HG02943 (cell line): ENCODE data around the gene AKR1C2.
"Not testable (repeated sequence)": the region's sequence is repeated elsewhere in the genome, so short reads cannot be mapped to it uniquely, and the experiment has no call there.

Experiments used
- ATAC-seq: cut with Tn5 transposase; IDR thresholded peaks from one replicate; pipeline ENCODE4 v1.9.1; 2021; ENCODE audit warnings: mild to moderate bottlenecking, low read depth, moderate library complexity; ENCODE audit not compliant: unreplicated experiment

Gene AKR1C2

DNA sequence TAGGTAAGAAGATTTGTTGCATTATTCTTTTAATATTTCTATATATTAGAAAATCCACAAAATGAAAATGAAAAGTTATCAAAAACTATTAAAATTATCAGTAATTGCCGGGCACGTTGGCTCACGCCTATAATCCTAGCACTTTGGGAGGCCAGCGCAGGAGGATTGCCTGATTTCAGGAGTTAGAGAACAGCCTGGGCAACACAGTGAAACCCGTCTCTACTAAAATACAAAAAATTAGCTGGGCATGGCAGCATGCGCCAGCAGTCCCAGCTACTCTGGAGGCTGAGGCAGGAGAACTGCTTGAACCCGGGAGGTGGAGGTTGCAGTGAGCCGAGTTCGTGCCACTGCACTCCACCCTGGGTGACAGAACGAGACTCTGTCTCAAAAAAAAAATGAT lies 11.1 kb downstream of the AKR1C2 start:
- not testable (repeated sequence) for ATAC-seq

DNA sequence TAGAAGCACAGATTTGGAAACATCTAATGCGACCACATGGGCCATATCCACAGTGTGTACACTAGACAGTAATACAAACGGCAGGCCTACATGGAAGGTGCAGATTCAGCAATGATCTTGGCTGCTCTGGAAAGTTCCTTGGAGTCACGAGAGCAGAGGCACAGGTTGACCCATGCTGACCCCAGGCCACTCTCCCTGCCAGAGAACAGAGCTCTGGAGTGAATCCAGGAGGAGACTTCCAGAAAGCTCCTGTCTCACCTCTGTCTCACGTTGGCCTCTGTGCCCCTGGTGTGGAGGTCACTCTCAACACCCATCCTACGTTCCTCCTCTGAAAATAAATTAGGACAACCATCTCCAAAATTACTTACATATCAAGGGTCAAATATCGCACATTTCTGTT lies 12.2 kb downstream of the AKR1C2 start:
- ATAC-seq, result not testable (repeated sequence)

DNA sequence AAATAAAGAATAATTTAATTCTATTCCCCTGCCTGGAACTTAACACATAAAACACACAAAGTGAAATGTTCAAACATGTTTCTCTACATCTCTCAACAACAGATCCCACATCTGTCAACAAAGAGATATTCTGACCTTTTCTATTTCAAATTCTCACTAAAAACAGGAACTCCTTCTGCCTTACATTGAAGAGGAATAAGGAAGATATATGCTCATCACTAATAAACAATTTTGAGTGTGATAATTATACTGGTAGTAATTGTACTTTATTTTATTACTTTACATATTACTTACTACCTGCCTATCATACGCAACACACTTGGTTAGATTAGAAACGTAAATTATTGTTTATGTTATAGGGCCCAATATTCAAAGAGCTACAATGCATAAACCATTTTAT lies 13.4 kb downstream of the AKR1C2 start:
- ATAC-seq, result no peak

DNA sequence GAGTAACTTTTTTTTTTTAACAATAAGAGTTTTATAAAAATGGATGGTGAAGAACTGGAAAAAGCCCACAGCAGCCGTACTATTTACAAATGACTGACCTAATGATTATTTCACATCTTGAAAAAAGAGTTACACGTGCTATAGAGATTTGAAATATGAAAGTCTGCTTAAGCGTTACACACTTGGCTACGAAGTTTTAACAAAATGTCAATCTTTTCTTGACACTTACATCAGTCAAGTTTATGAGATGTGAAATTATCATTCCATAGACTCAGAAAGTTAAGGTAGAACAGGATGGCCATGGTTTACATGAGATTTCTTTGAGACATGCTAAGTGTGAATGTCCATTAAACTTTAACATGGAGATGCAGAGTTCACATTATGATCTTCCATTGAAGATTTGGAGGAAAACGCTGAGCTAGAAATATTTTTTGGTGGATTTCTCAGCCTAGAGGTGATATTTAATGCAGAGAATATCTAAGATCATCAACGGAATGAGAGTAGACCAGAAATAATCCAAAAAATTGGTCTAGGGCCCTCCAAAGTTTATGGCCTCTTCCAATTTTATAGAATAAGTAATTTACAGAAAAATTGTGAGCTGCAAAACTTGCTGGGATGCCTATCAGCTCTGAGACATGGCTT lies 15.5 kb downstream of the AKR1C2 start:
- not testable (repeated sequence) for ATAC-seq

DNA sequence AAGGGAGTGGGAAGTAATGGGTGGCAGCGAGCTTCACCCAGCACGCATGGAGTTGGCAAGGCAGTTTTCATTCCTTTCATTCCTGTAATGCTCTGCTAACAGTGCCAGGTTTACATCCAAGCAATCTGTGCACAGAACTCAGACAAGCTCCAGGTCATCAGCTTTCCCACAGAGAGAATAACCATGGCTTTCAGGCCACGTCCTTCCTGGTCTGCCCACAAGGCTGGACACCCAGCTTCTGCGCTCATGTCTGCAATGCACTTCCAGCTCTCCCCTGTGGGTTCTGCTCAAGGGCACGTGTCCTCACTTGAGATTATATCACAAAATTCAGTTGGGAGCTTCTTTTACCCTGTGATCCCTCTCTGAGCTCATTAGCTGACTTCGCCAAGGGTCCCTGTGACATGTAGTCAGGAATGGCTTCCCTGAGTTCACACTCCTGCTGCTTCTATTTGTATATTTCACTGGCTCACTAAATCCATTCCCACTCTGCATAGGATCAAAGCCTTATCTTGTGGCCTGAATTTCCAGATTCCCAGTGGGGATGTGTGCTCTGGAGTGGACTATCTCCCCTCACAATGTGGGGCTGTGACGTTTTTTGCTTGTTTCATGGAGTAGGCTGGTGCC lies 18.6 kb downstream of the AKR1C2 start:
- ATAC-seq, result no peak

DNA sequence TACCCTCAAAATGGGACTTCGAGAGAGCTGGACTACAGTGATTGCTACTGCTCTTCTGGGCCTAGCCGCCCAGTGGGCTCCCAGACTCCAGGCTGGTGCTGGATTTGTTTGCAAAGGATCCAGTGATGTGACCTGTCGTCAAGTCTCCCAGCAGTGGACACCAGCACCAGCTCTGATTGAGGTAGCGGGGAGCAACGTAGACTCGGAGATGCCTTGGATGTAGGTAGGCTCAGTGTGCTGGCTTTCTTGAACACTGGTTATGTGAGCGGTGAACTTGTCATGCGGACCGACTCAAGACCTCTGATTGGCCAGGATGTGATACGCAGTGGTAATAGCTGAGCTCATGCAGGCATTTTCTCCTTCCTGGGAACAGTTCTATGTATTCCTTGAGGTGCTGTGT lies 19.4 kb downstream of the AKR1C2 start:
- ATAC-seq, result no peak

DNA sequence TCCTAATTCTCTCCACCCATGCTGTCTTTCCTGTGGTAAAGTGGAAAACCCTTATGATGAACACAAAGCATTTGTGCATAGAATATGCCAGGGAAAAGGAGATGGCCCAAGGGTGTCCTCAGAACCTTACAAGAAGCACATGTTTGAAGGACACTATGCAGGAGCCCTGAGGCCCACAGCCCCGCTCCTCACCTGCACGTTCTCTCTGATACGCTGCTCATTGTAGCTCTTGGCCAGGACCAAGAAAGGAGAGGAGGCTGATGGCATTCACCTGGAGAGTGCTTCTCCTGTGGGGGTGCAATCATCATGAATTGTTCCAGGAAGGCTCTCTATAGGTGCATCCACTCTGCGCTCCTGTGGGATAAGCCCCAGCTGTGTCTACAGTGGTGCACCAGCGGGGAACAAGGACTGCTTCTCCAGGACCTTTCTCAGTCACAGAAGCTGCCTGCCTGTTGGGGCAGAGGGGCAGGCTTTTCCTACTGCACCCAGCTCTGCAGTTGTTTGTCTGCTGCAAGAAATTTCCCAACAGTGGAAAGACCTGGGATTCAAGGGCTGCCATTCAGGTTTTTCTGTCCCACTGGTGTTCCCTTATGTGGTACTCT lies 19.9 kb downstream of the AKR1C2 start:
- ATAC-seq, result no peak

DNA sequence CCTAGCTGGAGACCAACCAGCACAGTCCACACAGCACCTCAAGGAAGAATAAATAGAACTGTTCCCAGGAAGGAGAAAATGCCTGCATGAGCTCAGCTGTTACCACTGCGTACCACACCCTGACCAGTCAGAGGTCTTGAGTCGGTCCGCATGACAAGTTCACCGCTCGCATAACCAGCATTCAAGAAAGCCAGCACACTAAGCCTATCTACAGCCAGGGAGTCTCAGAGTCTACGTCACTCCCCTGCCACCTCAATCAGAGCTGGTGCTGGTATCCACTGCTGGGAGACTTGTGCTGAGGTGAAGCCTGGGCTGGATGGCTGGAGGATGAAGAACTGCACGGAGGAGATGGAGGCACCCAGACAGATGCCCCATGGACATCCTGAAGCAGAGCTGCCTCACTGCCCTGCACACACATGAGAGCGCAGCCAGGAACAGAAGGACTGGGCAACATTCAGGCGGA lies 20.9 kb downstream of the AKR1C2 start:
- ATAC-seq, result no peak

DNA sequence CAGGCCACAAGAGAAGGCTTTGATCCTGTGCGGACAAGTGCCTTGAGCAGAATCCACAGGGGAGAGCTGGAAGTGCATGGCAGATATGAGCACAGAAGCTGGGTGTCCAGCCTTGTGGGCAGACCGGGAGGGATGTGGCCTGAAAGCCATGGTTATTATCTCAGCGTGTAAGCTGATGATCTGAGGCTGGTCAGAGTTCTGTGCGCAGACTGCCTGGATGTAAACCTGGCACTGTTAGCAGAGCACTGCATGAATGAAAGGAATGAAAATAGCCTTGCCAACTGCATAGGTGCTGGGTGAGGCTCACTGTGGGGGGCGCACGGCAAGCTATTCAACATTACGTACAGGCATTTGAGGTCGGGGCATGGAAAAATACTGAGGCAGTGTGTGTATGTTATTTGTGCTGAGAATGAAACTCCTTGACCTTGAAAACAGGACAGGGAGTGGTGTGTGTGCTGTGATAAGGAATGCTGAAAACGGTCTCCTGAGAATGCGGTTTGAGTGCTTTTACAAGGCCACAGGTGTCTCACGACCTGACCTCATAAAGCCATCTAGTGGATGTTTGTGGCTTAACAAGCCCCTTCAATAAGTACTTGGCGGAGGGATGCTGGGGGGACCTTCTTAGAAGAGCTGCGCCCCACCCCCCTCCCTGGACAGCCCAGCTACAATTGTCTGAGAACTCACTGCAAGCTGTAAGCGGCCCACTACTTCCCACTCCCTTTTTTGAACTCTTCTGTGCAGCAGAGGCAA lies 21.8 kb downstream of the AKR1C2 start:
- no peak for ATAC-seq

DNA sequence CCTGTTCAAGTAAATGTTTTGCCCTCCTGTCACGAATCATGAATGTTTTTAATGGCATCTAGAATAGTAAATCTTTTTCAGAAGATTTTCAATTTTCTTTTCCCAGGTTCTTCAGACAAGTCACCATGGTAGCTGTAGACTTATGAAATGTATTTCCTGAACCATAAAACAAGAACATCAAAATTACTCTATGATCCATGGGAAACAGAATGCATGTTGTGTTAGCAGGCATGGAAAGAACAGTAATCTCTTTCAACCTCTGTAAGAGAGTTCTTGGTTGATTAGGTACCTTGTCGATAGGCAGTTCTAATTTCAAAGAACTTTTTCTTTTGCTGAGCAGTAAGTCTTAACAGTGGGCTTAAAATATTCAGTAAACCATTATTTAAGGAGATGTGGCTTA lies 22.9 kb downstream of the AKR1C2 start:
- ATAC-seq, result no peak

DNA sequence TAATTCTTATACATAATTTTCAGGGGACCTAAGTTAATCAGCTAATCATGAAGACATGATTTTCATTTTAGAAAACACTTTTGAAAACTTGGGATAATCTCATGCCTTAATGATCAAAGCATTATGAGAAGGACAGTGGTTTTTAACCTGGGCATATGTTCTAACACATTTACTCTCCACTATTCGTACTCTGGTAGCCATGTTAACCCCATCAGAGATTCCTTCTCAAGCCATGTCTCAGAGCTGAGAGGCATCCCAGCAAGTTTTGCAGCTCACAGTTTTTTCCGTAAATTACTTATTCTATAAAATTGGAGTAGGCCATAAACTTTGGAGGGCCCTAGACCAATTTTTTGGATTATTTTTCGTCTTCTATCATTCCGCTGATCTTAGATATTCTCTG lies 24.8 kb downstream of the AKR1C2 start:
- no peak for ATAC-seq

DNA sequence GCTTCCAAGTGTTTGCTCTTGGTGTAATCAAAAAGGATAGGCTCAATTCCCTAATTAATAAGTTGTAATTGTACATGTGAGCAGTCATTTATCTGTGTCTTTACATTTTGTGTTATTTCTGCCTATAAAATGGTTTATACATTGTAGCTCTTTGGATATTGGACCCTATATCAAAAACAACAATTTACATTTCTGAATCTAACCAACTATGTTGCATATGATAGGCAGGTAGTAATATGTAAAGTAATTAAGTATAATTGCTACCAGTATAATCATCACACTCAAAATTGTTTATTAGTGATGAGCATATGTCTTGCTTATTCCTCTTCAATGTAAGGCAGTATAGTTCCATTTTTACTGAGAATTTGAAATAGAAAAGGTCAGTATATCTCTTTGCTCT lies 26.6 kb downstream of the AKR1C2 start:
- ATAC-seq, result no peak

DNA sequence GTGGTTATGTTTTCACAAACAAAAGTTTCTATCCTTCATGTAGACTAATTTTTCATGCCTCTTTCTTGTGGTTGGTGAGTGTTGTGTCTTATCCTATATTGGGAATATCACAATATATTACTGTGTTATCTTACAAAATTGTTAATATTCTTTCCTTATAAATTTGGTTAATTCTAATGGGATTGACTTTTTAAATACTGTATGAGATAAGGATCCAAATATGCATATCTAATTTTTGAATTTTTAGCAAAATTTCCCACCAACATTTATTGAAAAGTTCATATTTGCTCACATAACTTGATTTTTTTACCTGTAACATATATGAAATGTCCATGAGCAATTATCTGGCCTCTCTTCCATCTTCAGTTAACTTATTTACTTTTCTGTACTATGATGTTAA lies 29.3 kb downstream of the AKR1C2 start:
- not testable (repeated sequence) for ATAC-seq

DNA sequence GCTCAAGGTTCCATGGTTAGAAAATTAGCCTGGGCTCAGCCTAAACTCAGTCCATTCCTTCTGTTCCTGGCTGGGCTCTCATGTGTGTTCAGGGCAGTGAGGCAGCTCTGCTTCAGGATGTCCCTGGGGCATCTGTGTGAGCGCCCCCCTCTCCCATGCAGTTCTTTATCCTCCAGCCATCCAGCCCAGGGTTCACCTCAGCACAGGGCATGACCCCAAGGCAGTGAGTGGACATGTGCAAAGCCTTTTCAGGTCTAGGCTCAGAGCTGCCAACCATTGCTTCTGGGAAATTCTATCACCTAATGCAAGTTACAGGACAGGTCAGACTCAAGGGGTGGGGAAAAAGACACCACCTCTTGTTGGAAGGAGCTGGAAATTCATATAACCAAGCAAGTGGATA lies 30.4 kb downstream of the AKR1C2 start:
- not testable (repeated sequence) for ATAC-seq

DNA sequence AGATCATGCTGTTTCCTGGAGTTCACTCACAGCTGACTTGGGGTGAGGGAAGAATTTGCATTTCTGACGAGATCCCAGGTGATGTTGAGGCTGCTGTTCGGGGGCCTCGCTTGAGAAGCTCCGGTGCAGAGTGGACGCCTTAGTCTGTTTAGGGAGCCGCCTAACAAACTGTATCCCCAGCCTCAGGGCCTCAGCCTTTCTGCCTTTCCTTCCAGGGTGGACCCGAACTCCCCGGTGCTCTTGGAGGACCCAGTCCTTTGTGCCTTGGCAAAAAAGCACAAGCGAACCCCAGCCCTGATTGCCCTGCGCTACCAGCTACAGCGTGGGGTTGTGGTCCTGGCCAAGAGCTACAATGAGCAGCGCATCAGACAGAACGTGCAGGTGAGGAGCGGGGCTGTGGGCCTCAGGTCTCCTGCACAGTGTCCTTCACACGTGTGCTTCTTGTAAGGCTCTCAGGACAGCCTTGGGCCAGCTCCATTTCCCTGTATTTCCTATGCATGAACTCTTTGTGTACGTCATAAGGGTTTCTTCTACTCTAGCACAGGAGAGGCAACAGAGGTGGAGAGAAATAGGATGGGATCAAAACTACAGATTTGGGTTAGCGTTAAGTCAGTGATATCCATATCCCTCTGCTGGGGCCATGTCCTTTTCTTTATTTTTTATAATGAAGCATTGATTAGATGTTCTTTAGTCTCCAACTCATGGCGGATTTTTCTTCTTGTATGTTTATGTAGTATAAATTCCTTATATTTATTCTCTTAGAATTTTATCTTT lies 31.1 kb downstream of the AKR1C2 start:
- ATAC-seq, result not testable (repeated sequence)

DNA sequence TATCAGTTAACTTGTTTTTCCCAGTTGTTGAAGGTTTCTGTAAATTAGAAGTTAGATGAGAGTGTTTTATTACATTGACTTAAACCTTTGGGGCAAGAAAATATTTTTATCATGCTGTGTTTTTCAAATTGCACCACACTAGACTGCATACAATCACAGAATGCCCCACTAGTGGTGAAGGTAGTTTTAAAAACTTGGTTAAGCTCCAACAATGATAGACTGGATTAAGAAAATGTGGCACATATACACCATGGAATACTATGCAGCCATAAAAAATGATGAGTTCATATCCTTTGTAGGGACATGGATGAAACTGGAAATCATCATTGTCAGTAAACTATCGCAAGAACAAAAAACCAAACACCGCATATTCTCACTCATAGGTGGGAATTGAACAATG lies 33.3 kb downstream of the AKR1C2 start:
- not testable (repeated sequence) for ATAC-seq

DNA sequence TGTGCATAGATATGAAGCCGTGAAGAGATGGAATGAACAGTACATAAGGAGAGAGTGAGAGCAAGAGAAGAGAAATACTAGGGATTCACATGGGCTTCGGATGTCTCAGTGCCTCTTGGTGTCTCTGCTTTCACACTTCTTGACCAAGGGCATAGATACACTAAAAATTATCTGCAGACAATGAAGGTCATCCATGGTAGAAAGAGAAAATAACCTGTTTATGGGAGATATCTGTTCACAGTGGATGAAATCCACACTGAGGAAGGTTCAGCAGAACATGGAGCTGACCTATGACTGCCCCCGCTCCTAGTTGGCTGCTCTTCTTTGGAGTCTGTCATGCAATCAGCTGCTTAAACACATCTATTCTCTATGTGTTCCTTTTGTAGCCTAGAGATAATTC lies 34.4 kb downstream of the AKR1C2 start:
- ATAC-seq, result not testable (repeated sequence)

DNA sequence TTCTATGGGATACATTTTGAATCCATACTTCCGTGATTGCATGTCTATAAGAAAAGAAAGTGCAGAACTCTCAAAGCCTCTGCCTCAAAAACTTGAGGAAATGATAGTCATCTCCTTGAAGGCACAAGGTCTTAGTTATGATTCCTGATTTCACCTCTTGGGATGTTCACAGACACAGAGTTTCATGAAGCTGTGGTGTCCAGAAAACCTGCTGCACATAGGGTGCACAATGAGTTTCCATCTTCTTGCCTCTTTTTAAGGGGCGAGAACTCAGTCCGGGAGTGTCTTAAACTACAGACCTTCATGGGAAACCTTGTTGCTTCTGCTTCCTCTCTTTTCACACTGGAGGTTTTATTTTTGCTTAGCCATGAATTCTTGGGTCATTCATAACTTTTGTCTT lies 36.5 kb downstream of the AKR1C2 start:
- not testable (repeated sequence) for ATAC-seq

DNA sequence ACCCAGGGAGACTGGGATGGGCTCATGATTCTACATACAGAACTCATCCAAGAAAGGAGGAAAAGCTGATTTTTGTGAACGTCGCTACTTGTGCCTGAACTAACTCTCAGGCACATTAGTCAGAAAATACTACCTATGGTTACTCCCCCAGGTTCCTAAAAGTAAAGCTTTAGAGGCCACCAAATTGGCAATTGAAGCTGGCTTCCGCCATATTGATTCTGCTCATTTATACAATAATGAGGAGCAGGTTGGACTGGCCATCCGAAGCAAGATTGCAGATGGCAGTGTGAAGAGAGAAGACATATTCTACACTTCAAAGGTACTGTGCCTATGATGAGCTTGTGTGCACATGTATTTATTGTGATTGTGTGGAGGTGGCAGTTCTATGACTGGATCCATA lies 37.9 kb downstream of the AKR1C2 start:
- not testable (repeated sequence) for ATAC-seq

DNA sequence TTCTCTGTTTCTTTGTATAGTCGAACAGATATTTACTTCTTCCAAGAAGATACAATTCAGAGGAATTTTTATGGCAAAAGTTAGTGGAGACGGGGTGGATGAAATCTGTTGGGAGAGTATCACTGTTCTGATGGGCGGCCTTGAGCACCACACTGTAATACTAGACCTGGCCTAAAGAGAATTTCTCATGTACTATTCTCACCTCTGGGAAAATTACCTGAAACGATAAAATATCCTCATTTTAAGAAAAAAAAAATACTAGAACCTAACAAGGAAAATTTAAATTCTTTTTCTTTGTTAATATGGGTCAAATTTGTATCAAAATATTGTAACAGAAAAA lies 39.9 kb downstream of the AKR1C2 start:
- not testable (repeated sequence) for ATAC-seq
